HS-27A (cell line): Measurements from ENCODE around the gene DIPK1C.

Experiments
- DNase-seq: peaks from one replicate; pipeline ENCODE4 v3.0.0-alpha.2; 2012; ENCODE audit warnings: low read depth, missing footprints

DIPK1C gene

GRCh38 chr18:74419761-74420160 is 37.3 kb downstream of the DIPK1C start:
- DNase-seq: no peak

- no peak for DNase-seq
Observed at GRCh38 chr18:74418023-74418422, 39.1 kb downstream of the DIPK1C start.

- DNase-seq: no peak
Observed at GRCh38 chr18:74416124-74416523, 41.0 kb downstream of the DIPK1C start.

- no peak for DNase-seq
Observed at GRCh38 chr18:74414953-74415515, 42.1 kb downstream of the DIPK1C start.

GRCh38 chr18:74413836-74414235 is 43.3 kb downstream of the DIPK1C start:
- DNase-seq: no peak

GRCh38 chr18:74412116-74412880 is 44.8 kb downstream of the DIPK1C start:
- DNase-seq: no peak

- DNase-seq: no peak
Observed at GRCh38 chr18:74411475-74411874, 45.6 kb downstream of the DIPK1C start.

- DNase-seq: no peak
Observed at GRCh38 chr18:74410441-74410992, 46.6 kb downstream of the DIPK1C start.

GRCh38 chr18:74407888-74408287 is 49.2 kb downstream of the DIPK1C start:
- no peak for DNase-seq

- no peak for DNase-seq
Observed at GRCh38 chr18:74402806-74403433, 54.2 kb downstream of the DIPK1C start.

GRCh38 chr18:74400813-74401212 is 56.3 kb downstream of the DIPK1C start:
- no peak for DNase-seq

- DNase-seq: no peak
Observed at GRCh38 chr18:74399091-74399887, 57.8 kb downstream of the DIPK1C start.

- DNase-seq: no peak
Observed at GRCh38 chr18:74397572-74397971, 59.5 kb downstream of the DIPK1C start.

GRCh38 chr18:74396171-74397169 is 60.6 kb downstream of the DIPK1C start:
- no peak for DNase-seq

GRCh38 chr18:74395648-74396154 is 61.4 kb downstream of the DIPK1C start:
- no peak for DNase-seq

GRCh38 chr18:74395006-74395405 is 62.1 kb downstream of the DIPK1C start:
- DNase-seq: no peak

- DNase-seq: no peak
Observed at GRCh38 chr18:74392323-74392722, 64.8 kb downstream of the DIPK1C start.

- no peak for DNase-seq
Observed at GRCh38 chr18:74390900-74391299, 66.2 kb downstream of the DIPK1C start.

GRCh38 chr18:74389991-74390390 is 67.1 kb downstream of the DIPK1C start:
- no peak for DNase-seq

GRCh38 chr18:74389171-74389927 is 67.8 kb downstream of the DIPK1C start:
- DNase-seq: no peak
